Transverse colon (tissue), 4 donors: ENCODE results near the gene EPPIN. TPM values are rescaled to one million over a fixed set of nuclear protein-coding genes. Genes with fewer than 3 reads are reported as not detected.

Experiments
- DNase-seq: peaks from one replicate; pipeline ENCODE4 v3.0.0-alpha.2; 2019
- H3K27ac ChIP-seq, 4 donors: fragments of 200-600 bp; sonication (generic); 2 replicates each; pipeline ENCODE4 v1.5.1; 2016 to 2018; ENCODE audit warnings: inconsistent platforms in 4 of 4
- H3K27me3 ChIP-seq: fragments of 200-600 bp; sonication (generic); 2 replicates; pipeline ENCODE4 v1.5.1; 2017; ENCODE audit warnings: inconsistent platforms
- H3K36me3 ChIP-seq, 4 donors: fragments of 200-600 bp; sonication (generic); 2 replicates each; pipeline ENCODE4 v1.5.1; 2017 to 2019; ENCODE audit warnings: inconsistent platforms in 4 of 4
- H3K4me1 ChIP-seq, 4 donors: fragments of 200-600 bp; sonication (generic); 2 replicates each; pipeline ENCODE4 v1.5.1; 2017 to 2020; ENCODE audit warnings: inconsistent platforms in 4 of 4
- H3K4me3 ChIP-seq, 4 donors: fragments of 200-600 bp; sonication (generic); 1 replicate in 1 of 4; 2 replicates in 3 of 4; pipeline versions ENCODE4 v1.5.1 to v1.6.1; 2017 to 2019; ENCODE audit warnings: inconsistent platforms in 4 of 4
- H3K9me3 ChIP-seq, 2 donors: fragments of 200-600 bp; sonication (generic); 2 replicates each; pipeline ENCODE4 v1.5.1; 2017 to 2019; ENCODE audit warnings: inconsistent platforms in 2 of 2
- CTCF ChIP-seq, 5 experiments: fragments of 200-600 bp in 3 of 5; fragments of 450-650 bp in 2 of 5; sonication (generic) in 3 of 5; IDR thresholded peaks; 1 replicate in 2 of 5; 2 replicates in 3 of 5; pipeline ENCODE4 v1.5.1; 2016 to 2017; ENCODE audit warnings: antibody characterized with exemption in 5 of 5, inconsistent platforms in 3 of 5, mild to moderate bottlenecking in 2 of 5, moderate library complexity in 1 of 5
- EP300 ChIP-seq: sonication (generic); formaldehyde crosslinking; IDR thresholded peaks from one replicate; pipeline ENCODE4 v1.6.1; 2017; ENCODE audit warnings: antibody characterized with exemption, low read depth
- POLR2A ChIP-seq: fragments of 450-650 bp; IDR thresholded peaks from one replicate; pipeline ENCODE4 v1.6.1; 2016; ENCODE audit warnings: antibody characterized with exemption, mild to moderate bottlenecking, moderate library complexity
- POLR2AphosphoS5 ChIP-seq, 3 donors: sonication (generic); formaldehyde crosslinking; IDR thresholded peaks; one replicate each; pipeline ENCODE4 v1.6.1; 2016; ENCODE audit warnings: antibody characterized with exemption in 3 of 3
- WGBS, 2 donors: methylation state at CpG; one replicate each; pipeline ENCODE4 v1.1.5; 2018; ENCODE audit warnings: low coverage in 1 of 2; 5-methylcytosine and 5-hydroxymethylcytosine counted together
- in situ Hi-C, 4 donors: fragments of 200-750 bp; cut with MboI; loops; one replicate each; pipeline versions ENCODE4 v1.15.0 to v1.15.1; 2017; ENCODE audit warnings: low sequenced_read_pairs in 3 of 4, low pct_ligation_motif_present in 1 of 4, low pct_unique_long_range_greater_than_20kb in 1 of 4
- intact Hi-C: fragments of 100-400 bp; cut with DNase I; formaldehyde crosslinking; loops from one replicate; pipeline ENCODE4 v1.15.1; 2023; ENCODE audit warnings: low total_unique reads
- total RNA-seq, 4 donors: library from RNA; depleted of rRNA; stranded (reverse); fragments of >200 nt; gene quantifications; one replicate each; pipeline ENCODE4 v1.1.0, GENCODE V29; 2016

The EPPIN gene
- total RNA-seq, 4 donors from 2014 or later = not detected

- no peak overlapping the region for H3K27ac ChIP-seq
- no peak for TF ChIP-seq EP300
- no peak for TF ChIP-seq POLR2A
- no peak for TF ChIP-seq POLR2AphosphoS5 (IDR thresholded peaks at IDR 0.05)
- TF ChIP-seq CTCF (IDR thresholded peaks at IDR 0.05) = no peak
- in situ Hi-C loops = no loop called here
- no peak for DNase-seq
- H3K27me3 ChIP-seq = no peaks in the 10 kb centered on the region
- H3K4me3 ChIP-seq = no peak overlapping the region
- intact Hi-C loops = no loop called here
- H3K36me3 ChIP-seq = no peaks in the 10 kb centered on the region
- no peaks in the 10 kb centered on the region for H3K9me3 ChIP-seq
- 62% methylated on average over 7 of the region's 7 CpGs; no CpG with 5 or more reads in 1 of the 2 donors for WGBS, 2 donors
- H3K4me1 ChIP-seq = no peaks in the 10 kb centered on the region
These were observed 38.9 kb downstream of the EPPIN start for GRCh38 chr20:45508068-45508886.

- Histone ChIP-seq H3K4me1 (no peaks in the 10 kb centered on the region), H3K4me3 (no peak overlapping the region), H3K27ac (no peak overlapping the region), H3K36me3 (no peaks in the 10 kb centered on the region), H3K27me3 (no peaks in the 10 kb centered on the region), H3K9me3 (no peaks in the 10 kb centered on the region)
- in situ Hi-C loops (no loop called here), intact Hi-C loops (no loop called here)
- WGBS, 2 donors = 83 to 93% methylated on average over 3 to 5 of the region's 5 CpGs
- TF ChIP-seq EP300 = no peak
- TF ChIP-seq POLR2AphosphoS5 (IDR thresholded peaks at IDR 0.05) = no peak
- TF ChIP-seq POLR2A = no peak
- TF ChIP-seq CTCF (IDR thresholded peaks at IDR 0.05) = no peak
- no peak for DNase-seq
These were observed 40.0 kb downstream of the EPPIN start for GRCh38 chr20:45507011-45507820.

- H3K27ac ChIP-seq = no peak overlapping the region
- WGBS, 2 donors = 72% methylated on average over 2 of the region's 2 CpGs; no CpG with 5 or more reads in 1 of the 2 donors
- H3K4me1 ChIP-seq = no peaks in the 10 kb centered on the region
- intact Hi-C loops (no loop called here), in situ Hi-C loops (no loop called here)
- no peak for DNase-seq
- H3K9me3 ChIP-seq = no peaks in the 10 kb centered on the region
- no peaks in the 10 kb centered on the region for H3K36me3 ChIP-seq
- no peak for TF ChIP-seq POLR2A
- H3K27me3 ChIP-seq = no peaks in the 10 kb centered on the region
- no peak overlapping the region for H3K4me3 ChIP-seq
These were observed 40.8 kb downstream of the EPPIN start for GRCh38 chr20:45506398-45506797.

- H3K4me3 ChIP-seq = no peak overlapping the region
- TF ChIP-seq POLR2AphosphoS5 (IDR thresholded peaks at IDR 0.05) (no peak), CTCF (IDR thresholded peaks at IDR 0.05) (no peak), EP300 (no peak), POLR2A (no peak)
- DNase-seq = no peak
- H3K36me3 ChIP-seq = no peaks in the 10 kb centered on the region
- H3K27me3 ChIP-seq = no peaks in the 10 kb centered on the region
- intact Hi-C loops (no loop called here), in situ Hi-C loops (no loop called here)
- H3K9me3 ChIP-seq = no peaks in the 10 kb centered on the region
- 21 to 29% methylated on average over 2 of the region's 2 CpGs for WGBS, 2 donors
- H3K4me1 ChIP-seq = peaks cover 0 to 15% (median 6%) of the 10 kb centered on the region in 4 donors
- no peak overlapping the region for H3K27ac ChIP-seq
These were observed 43.8 kb downstream of the EPPIN start for GRCh38 chr20:45503403-45503802.
